HepG2 (cell line): ENCODE data around the gene NUCB1. TPM values are rescaled to one million over a fixed set of nuclear protein-coding genes. Genes with fewer than 3 reads are reported as not detected.

Experiments used
- ATRX ChIP-seq: sonication (generic); formaldehyde crosslinking; IDR thresholded peaks from 2 replicates; pipeline ENCODE4 v1.4.0; 2020; ENCODE audit warnings: missing genetic modification reagents, borderline replicate concordance
- BCLAF1 ChIP-seq: fragments of 450-650 bp; IDR thresholded peaks from 2 replicates; pipeline ENCODE4 v1.6.1; 2017; ENCODE audit warnings: mild to moderate bottlenecking
- CC2D1A ChIP-seq: sonication (generic); formaldehyde crosslinking; IDR thresholded peaks from 2 replicates; pipeline ENCODE4 v1.8.1; 2023; ENCODE audit warnings: mild to moderate bottlenecking, missing genetic modification reagents
- CENPX ChIP-seq: sonication (generic); formaldehyde crosslinking; IDR thresholded peaks from 2 replicates; pipeline ENCODE4 v1.9.0; 2021; ENCODE audit warnings: mild to moderate bottlenecking, missing genetic modification reagents, moderate library complexity
- DPF2 ChIP-seq: sonication (generic); formaldehyde crosslinking; IDR thresholded peaks from 2 replicates; pipeline ENCODE4 v1.4.0; 2020; ENCODE audit warnings: mild to moderate bottlenecking, low read depth, missing genetic modification reagents, borderline replicate concordance
- EEA1 ChIP-seq: sonication (generic); formaldehyde crosslinking; IDR thresholded peaks from 2 replicates; pipeline ENCODE4 v1.5.1; 2020; ENCODE audit warnings: mild to moderate bottlenecking, missing genetic modification reagents, borderline replicate concordance
- FOSL1 ChIP-seq: sonication (generic); formaldehyde crosslinking; IDR thresholded peaks from 2 replicates; pipeline ENCODE4 v1.9.0; 2021; ENCODE audit warnings: missing genetic modification reagents, borderline replicate concordance
- HDAC1 ChIP-seq: sonication (generic); formaldehyde crosslinking; IDR thresholded peaks from 2 replicates; pipeline ENCODE4 v1.5.1; 2020; ENCODE audit warnings: mild to moderate bottlenecking, missing genetic modification reagents
- HMGA1 ChIP-seq: sonication (generic); formaldehyde crosslinking; conservative IDR thresholded peaks from 2 replicates; pipeline ENCODE4 v1.4.0; 2020; ENCODE audit warnings: missing genetic modification reagents
- KLF9 ChIP-seq: IDR thresholded peaks from 2 replicates; pipeline ENCODE4 v1.6.1; 2016; ENCODE audit warnings: low read depth
- KMT2A ChIP-seq: sonication (generic); formaldehyde crosslinking; IDR thresholded peaks from 2 replicates; pipeline ENCODE4 v1.4.0; 2020; ENCODE audit warnings: missing genetic modification reagents
- MBD4 ChIP-seq: IDR thresholded peaks from 2 replicates; pipeline ENCODE4 v1.6.1; 2012; ENCODE audit warnings: low read length, inconsistent platforms, borderline replicate concordance
- MXD1 ChIP-seq: sonication (generic); formaldehyde crosslinking; IDR thresholded peaks from 2 replicates; pipeline ENCODE4 v1.4.0; 2020; ENCODE audit warnings: mild to moderate bottlenecking, missing genetic modification reagents
- ZNF264 ChIP-seq: sonication (generic); formaldehyde crosslinking; IDR thresholded peaks from 2 replicates; pipeline ENCODE4 v1.4.0; 2020; ENCODE audit warnings: missing genetic modification reagents
- ZNF510 ChIP-seq: sonication (generic); formaldehyde crosslinking; IDR thresholded peaks from 2 replicates; pipeline ENCODE4 v1.4.0; 2020; ENCODE audit warnings: low read depth, mild to moderate bottlenecking, missing genetic modification reagents
- ZNF597 ChIP-seq: sonication (generic); formaldehyde crosslinking; IDR thresholded peaks from 2 replicates; pipeline ENCODE4 v1.5.0; 2020; ENCODE audit warnings: missing genetic modification reagents
- ZNF749 ChIP-seq: sonication (generic); formaldehyde crosslinking; IDR thresholded peaks from 2 replicates; pipeline ENCODE4 v1.8.0; 2022; ENCODE audit warnings: mild to moderate bottlenecking, missing genetic modification reagents, moderate library complexity, borderline replicate concordance
- polyA plus RNA-seq, 8 experiments: library from polyadenylated mRNA; depleted of rRNA in 3 of 8; stranded (reverse) in 7 of 8; unstranded in 1 of 8; fragments of >200 nt; fragmentation: Illumina TruSeq in 4 of 8; extraction: Trizol in 4 of 8; gene quantifications; 2 replicates each; pipeline versions ENCODE4 v1.2.1 to v1.2.3, GENCODE V29; 2011 to 2016; ENCODE audit warnings: low read depth in 4 of 8, missing spikeins in 1 of 8, mixed read lengths in 1 of 8; ENCODE audit not compliant: insufficient read depth in 1 of 8
- total RNA-seq, 5 experiments: library from RNA; depleted of rRNA; stranded (reverse); fragments of >200 nt; fragmentation: Illumina TruSeq; extraction: Trizol; gene quantifications; 2 replicates each; pipeline ENCODE4 v1.2.3, GENCODE V29; 2016; ENCODE audit warnings: low read depth in 1 of 5
- TF ChIP-seq, protein P1 (sequence below): sonication (generic); formaldehyde crosslinking; IDR thresholded peaks from 2 replicates; pipeline ENCODE4 v1.4.0; 2020; ENCODE audit warnings: missing genetic modification reagents, borderline replicate concordance
- TF ChIP-seq, protein P2 (sequence below): sonication (generic); formaldehyde crosslinking; IDR thresholded peaks from 2 replicates; pipeline ENCODE4 v1.9.0; 2021; ENCODE audit warnings: missing genetic modification reagents, borderline replicate concordance

NUCB1 gene
- total and polyA plus RNA-seq, 2 of the 13 experiments (the other 11 are each of a cell fraction or from before 2014, with no cell fraction given): 82.3 to 106 TPM

DNA sequence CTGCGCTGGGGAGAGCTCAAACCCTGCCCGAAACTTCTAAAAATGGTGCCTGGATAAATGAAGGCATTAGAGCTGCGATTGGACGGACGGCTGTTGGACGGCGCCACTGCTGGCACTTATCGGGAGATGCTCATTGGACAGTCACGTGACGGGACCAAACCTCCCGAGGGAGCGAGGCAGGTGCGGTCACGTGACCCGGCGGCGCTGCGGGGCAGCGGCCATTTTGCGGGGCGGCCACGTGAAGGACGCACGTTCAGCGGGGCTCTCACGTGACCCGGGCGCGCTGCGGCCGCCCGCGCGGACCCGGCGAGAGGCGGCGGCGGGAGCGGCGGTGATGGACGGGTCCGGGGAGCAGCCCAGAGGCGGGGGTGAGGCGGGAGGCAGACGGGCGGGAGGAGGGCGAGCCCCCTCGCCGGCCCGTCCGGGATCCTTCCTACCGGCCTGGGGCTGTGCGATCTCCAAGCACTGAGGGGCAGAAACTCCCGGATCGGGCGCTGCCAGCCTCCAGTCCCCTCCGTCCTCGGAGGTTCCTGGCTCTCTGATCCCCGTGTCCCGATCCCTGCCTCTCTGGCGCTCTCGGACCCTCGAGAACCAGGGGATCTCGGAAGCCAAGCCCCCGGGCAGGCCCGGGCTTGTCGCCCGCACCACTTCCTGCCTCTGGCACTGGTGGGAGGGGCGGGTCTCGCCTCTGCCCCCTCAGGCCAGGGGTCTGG, 54.6 kb downstream of the NUCB1 start, which contains the start of gene BAX (continued):
- no peak for TF ChIP-seq ZNF597 (CRISPR knock-in tag)
- no peak for TF ChIP-seq KMT2A (CRISPR knock-in tag)
- no peak for TF ChIP-seq MBD4
- TF ChIP-seq MXD1 (CRISPR knock-in tag): peak; percentile 78
- TF ChIP-seq CENPX (CRISPR knock-in tag): no peak
- TF ChIP-seq ZNF749: peak; percentile 82; the same call in 1 of the 2 replicates
- no peak for TF ChIP-seq HMGA1
- 0 out of 2 replicates have a peak, but pooled peaks have one; percentile 21 for TF ChIP-seq DPF2 (CRISPR knock-in tag)
- no peak for TF ChIP-seq ZNF510 (CRISPR knock-in tag)
- TF ChIP-seq, protein P1, sequence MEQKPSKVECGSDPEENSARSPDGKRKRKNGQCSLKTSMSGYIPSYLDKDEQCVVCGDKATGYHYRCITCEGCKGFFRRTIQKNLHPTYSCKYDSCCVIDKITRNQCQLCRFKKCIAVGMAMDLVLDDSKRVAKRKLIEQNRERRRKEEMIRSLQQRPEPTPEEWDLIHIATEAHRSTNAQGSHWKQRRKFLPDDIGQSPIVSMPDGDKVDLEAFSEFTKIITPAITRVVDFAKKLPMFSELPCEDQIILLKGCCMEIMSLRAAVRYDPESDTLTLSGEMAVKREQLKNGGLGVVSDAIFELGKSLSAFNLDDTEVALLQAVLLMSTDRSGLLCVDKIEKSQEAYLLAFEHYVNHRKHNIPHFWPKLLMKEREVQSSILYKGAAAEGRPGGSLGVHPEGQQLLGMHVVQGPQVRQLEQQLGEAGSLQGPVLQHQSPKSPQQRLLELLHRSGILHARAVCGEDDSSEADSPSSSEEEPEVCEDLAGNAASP (CRISPR knock-in tag): no peak
- no peak for TF ChIP-seq FOSL1
- TF ChIP-seq, protein P2, sequence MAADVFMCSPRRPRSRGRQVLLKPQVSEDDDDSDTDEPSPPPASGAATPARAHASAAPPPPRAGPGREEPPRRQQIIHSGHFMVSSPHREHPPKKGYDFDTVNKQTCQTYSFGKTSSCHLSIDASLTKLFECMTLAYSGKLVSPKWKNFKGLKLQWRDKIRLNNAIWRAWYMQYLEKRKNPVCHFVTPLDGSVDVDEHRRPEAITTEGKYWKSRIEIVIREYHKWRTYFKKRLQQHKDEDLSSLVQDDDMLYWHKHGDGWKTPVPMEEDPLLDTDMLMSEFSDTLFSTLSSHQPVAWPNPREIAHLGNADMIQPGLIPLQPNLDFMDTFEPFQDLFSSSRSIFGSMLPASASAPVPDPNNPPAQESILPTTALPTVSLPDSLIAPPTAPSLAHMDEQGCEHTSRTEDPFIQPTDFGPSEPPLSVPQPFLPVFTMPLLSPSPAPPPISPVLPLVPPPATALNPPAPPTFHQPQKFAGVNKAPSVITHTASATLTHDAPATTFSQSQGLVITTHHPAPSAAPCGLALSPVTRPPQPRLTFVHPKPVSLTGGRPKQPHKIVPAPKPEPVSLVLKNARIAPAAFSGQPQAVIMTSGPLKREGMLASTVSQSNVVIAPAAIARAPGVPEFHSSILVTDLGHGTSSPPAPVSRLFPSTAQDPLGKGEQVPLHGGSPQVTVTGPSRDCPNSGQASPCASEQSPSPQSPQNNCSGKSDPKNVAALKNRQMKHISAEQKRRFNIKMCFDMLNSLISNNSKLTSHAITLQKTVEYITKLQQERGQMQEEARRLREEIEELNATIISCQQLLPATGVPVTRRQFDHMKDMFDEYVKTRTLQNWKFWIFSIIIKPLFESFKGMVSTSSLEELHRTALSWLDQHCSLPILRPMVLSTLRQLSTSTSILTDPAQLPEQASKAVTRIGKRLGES (CRISPR knock-in tag): no peak
- TF ChIP-seq EEA1 (CRISPR knock-in tag): 0 out of 2 replicates have a peak, but pooled peaks have one; percentile 62
- no peak for TF ChIP-seq CC2D1A (CRISPR knock-in tag)
- no peak for TF ChIP-seq BCLAF1
- TF ChIP-seq KLF9: peak; percentile 50; the same call in 1 of the 2 replicates
- TF ChIP-seq ZNF264 (CRISPR knock-in tag): no peak
- no peak for TF ChIP-seq ATRX (CRISPR knock-in tag)
- peak; percentile 65; the same call in 1 of the 2 replicates for TF ChIP-seq HDAC1 (CRISPR knock-in tag)
